HepG2 (cell line): ENCODE data around the gene PHRF1. TPM values are rescaled to one million over a fixed set of nuclear protein-coding genes. Genes with fewer than 3 reads are reported as not detected.

ENCODE experiments used
- BCL3 ChIP-seq: sonication (generic); formaldehyde crosslinking; IDR thresholded peaks from 2 replicates; pipeline ENCODE4 v1.5.1; 2020; ENCODE audit warnings: mild to moderate bottlenecking, missing genetic modification reagents, moderate library complexity
- CENPX ChIP-seq: sonication (generic); formaldehyde crosslinking; IDR thresholded peaks from 2 replicates; pipeline ENCODE4 v1.9.0; 2021; ENCODE audit warnings: mild to moderate bottlenecking, missing genetic modification reagents, moderate library complexity
- DMTF1 ChIP-seq: sonication (generic); formaldehyde crosslinking; IDR thresholded peaks from 2 replicates; pipeline ENCODE4 v1.4.0; 2020; ENCODE audit warnings: mild to moderate bottlenecking, missing genetic modification reagents
- GMEB1 ChIP-seq: sonication (generic); formaldehyde crosslinking; IDR thresholded peaks from 2 replicates; pipeline ENCODE4 v1.5.1; 2020; ENCODE audit warnings: missing genetic modification reagents, mild to moderate bottlenecking, borderline replicate concordance
- HDAC2 ChIP-seq: sonication (generic); formaldehyde crosslinking; IDR thresholded peaks from 2 replicates; pipeline ENCODE4 v1.4.0; 2020; ENCODE audit warnings: missing genetic modification reagents
- HNRNPLL ChIP-seq: fragments of 200-400 bp; formaldehyde crosslinking; IDR thresholded peaks from 2 replicates; pipeline ENCODE4 v1.6.1; 2017; ENCODE audit warnings: mild to moderate bottlenecking, low read depth, low read length; ENCODE audit not compliant: poor library complexity, severe bottlenecking
- HOXD1 ChIP-seq: sonication (generic); formaldehyde crosslinking; IDR thresholded peaks from 2 replicates; pipeline ENCODE4 v1.5.0; 2020; ENCODE audit warnings: missing genetic modification reagents
- MED8 ChIP-seq: sonication (generic); formaldehyde crosslinking; IDR thresholded peaks from 2 replicates; pipeline ENCODE4 v1.8.1; 2023; ENCODE audit warnings: mild to moderate bottlenecking, missing genetic modification reagents; ENCODE audit not compliant: insufficient replicate concordance
- RXRB ChIP-seq: IDR thresholded peaks from 2 replicates; pipeline ENCODE4 v1.6.1; 2016; ENCODE audit warnings: borderline replicate concordance, missing genetic modification reagents, missing compliant biosample characterization
- SALL1 ChIP-seq: sonication (generic); formaldehyde crosslinking; IDR thresholded peaks from 2 replicates; pipeline ENCODE4 v1.8.0; 2022; ENCODE audit warnings: mild to moderate bottlenecking, missing genetic modification reagents
- ZBTB25 ChIP-seq: IDR thresholded peaks from 2 replicates; pipeline ENCODE4 v1.6.1; 2018; ENCODE audit warnings: missing genetic modification reagents
- ZBTB37 ChIP-seq: sonication (generic); formaldehyde crosslinking; IDR thresholded peaks from 2 replicates; pipeline ENCODE4 v1.4.0; 2020; ENCODE audit warnings: mild to moderate bottlenecking, missing genetic modification reagents
- ZMAT5 ChIP-seq: sonication (generic); formaldehyde crosslinking; IDR thresholded peaks from 2 replicates; pipeline ENCODE4 v1.5.0; 2020; ENCODE audit warnings: mild to moderate bottlenecking, low read depth, missing genetic modification reagents, borderline replicate concordance
- ZNF337 ChIP-seq: sonication (generic); formaldehyde crosslinking; IDR thresholded peaks from 2 replicates; pipeline ENCODE4 v1.5.1; 2020; ENCODE audit warnings: missing genetic modification reagents, low read depth, mild to moderate bottlenecking, borderline replicate concordance
- ZNF503 ChIP-seq: sonication (generic); formaldehyde crosslinking; IDR thresholded peaks from 2 replicates; pipeline ENCODE4 v1.4.0; 2020; ENCODE audit warnings: missing genetic modification reagents
- ZNF614 ChIP-seq: IDR thresholded peaks from 2 replicates; pipeline ENCODE4 v1.6.1; 2018; ENCODE audit warnings: missing biosample characterization, missing genetic modification reagents, inconsistent platforms, borderline replicate concordance
- ZNF616 ChIP-seq: sonication (generic); formaldehyde crosslinking; IDR thresholded peaks from 2 replicates; pipeline ENCODE4 v1.5.0; 2020; ENCODE audit warnings: low read depth, mild to moderate bottlenecking, missing genetic modification reagents
- polyA plus RNA-seq, 8 experiments: library from polyadenylated mRNA; depleted of rRNA in 3 of 8; stranded (reverse) in 7 of 8; unstranded in 1 of 8; fragments of >200 nt; fragmentation: Illumina TruSeq in 4 of 8; extraction: Trizol in 4 of 8; gene quantifications; 2 replicates each; pipeline versions ENCODE4 v1.2.1 to v1.2.3, GENCODE V29; 2011 to 2016; ENCODE audit warnings: low read depth in 4 of 8, missing spikeins in 1 of 8, mixed read lengths in 1 of 8; ENCODE audit not compliant: insufficient read depth in 1 of 8
- total RNA-seq, 5 experiments: library from RNA; depleted of rRNA; stranded (reverse); fragments of >200 nt; fragmentation: Illumina TruSeq; extraction: Trizol; gene quantifications; 2 replicates each; pipeline ENCODE4 v1.2.3, GENCODE V29; 2016; ENCODE audit warnings: low read depth in 1 of 5

The PHRF1 gene
- total and polyA plus RNA-seq, 2 of the 13 experiments (the other 11 are each of a cell fraction or from before 2014, with no cell fraction given): 8.2 to 16.7 TPM

- TF ChIP-seq HOXD1 (CRISPR knock-in tag) (0 out of 2 replicates have a peak, but pooled peaks have one; percentile 29), GMEB1 (CRISPR knock-in tag) (no peak; the same call in 1 of the 2 replicates), ZNF337 (0 out of 2 replicates have a peak, but pooled peaks have one; percentile 15), HDAC2 (CRISPR knock-in tag) (peak; percentile 23; the same call in 1 of the 2 replicates), SALL1 (CRISPR knock-in tag) (no peak; the same call in 1 of the 2 replicates), HNRNPLL (peak; percentile 29), ZBTB37 (CRISPR knock-in tag) (no peak), ZNF614 (CRISPR knock-in tag) (peak; percentile 18; the same call in 1 of the 2 replicates), DMTF1 (CRISPR knock-in tag) (no peak), BCL3 (CRISPR knock-in tag) (peak; percentile 69; the same call in 1 of the 2 replicates), MED8 (CRISPR knock-in tag) (peak; percentile 59), ZNF503 (CRISPR knock-in tag) (0 out of 2 replicates have a peak, but pooled peaks have one; percentile 16), RXRB (CRISPR knock-in tag) (peak; percentile 11; the same call in 1 of the 2 replicates), ZBTB25 (CRISPR knock-in tag) (no peak), ZMAT5 (CRISPR knock-in tag) (no peak), ZNF616 (no peak), CENPX (CRISPR knock-in tag) (no peak)
These were observed 816 bp upstream of the PHRF1 start (continued) for GRCh38 chr11:575313-575995.
